GM19324 (cell line): ENCODE results near the gene CCDC51.
"Not testable (repeated sequence)": the region's sequence is repeated elsewhere in the genome, so short reads cannot be mapped to it uniquely, and the experiment has no call there.

Source experiments
- ATAC-seq: cut with Tn5 transposase; IDR thresholded peaks from one replicate; pipeline ENCODE4 v1.9.1; 2021; ENCODE audit warnings: mild to moderate bottlenecking, moderate library complexity; ENCODE audit not compliant: unreplicated experiment, low FRiP score

CCDC51 gene

GRCh38 chr3:48409291-48410201 lies 30.4 kb downstream of the CCDC51 start:
- ATAC-seq, result no peak

DNA sequence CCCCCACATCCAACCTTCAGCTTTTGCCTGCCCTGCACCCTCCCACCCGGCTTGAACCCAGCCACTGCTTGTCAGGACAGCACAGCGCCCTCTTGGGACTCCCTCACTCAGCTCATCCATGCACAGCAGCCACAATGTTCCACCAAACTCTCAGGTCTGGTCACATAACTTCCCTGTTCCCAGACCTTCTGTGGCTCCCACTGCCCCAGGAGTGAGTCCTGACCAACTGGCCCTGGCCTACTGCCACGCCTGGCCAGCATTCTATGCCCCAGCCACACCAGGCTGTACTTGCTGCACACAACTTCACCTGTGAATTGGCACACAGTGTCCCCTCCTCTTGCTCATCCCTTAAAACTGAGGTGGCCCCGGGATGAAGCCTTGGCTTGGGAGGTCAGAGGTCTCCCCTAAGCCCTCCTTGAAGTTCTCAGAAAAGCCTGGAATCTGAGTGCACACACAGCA lies 31.1 kb downstream of the CCDC51 start:
- no peak for ATAC-seq

- no peak for ATAC-seq
These were observed 32.3 kb downstream of the CCDC51 start for GRCh38 chr3:48407542-48408099.

- no peak for ATAC-seq
These were observed 33.2 kb downstream of the CCDC51 start for GRCh38 chr3:48406443-48407431.

DNA sequence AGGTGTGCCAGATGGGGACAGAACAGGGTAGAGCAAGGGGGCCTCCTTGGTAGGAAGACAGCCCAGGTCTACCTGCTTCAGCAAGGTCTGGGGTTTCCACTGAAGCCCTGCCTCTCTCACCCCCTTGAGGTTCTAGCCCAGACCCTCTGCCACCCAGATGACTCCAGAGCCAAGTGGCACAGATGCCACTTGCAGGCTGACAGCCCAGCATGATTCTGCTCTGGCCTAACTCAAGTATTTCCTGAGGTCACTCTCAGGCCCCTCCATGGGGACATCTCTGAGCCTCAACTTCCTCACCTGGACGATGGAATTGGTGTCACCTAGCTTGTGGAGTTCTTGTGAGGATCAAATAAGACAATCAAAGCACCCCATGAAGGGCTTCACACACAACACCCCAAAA lies 33.9 kb downstream of the CCDC51 start:
- no peak for ATAC-seq

GRCh38 chr3:48405343-48405881 lies 34.5 kb downstream of the CCDC51 start:
- ATAC-seq, result no peak

DNA sequence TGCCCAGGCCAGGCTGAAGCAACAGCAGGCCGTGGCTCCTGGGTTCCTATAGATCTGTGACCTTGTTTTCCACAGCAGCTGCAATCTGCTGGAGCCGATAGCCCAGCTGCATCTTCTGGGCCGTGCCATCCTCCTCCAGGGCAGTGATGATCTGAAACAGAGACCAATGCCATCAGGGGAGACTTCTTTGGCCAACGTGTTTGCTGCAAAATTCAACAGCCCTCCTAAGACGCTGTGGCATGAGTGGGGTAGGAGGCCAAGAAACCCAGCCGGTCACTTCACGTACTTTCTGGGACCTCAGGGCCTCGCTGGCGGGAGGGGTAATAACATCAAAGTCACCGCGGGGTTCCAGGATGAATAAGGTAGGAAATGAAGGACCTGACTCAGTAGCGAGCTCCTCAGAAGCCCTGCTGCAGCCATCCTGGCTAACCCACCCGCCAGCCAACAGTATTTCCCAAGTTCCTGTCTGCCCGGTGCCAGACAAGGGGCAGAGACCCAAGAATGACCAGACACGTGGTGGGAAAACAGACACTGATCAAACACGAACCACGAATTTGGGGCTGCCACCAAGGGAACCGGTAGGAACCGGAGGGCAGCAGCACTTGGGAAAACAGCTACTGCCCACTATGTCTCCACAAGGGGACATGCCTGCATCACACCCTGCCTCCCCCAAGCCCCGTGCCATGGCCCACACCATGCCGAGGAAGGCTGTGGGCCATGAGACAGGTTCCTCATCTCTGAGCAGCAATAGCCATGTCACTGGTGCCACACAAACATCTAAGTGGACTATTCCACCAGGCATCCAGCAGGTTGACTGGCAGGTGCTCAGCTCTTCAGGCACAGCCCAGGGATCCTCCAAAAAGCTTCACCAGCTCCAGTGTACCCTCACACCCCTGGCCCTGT lies 35.2 kb downstream of the CCDC51 start:
- no peak for ATAC-seq

DNA sequence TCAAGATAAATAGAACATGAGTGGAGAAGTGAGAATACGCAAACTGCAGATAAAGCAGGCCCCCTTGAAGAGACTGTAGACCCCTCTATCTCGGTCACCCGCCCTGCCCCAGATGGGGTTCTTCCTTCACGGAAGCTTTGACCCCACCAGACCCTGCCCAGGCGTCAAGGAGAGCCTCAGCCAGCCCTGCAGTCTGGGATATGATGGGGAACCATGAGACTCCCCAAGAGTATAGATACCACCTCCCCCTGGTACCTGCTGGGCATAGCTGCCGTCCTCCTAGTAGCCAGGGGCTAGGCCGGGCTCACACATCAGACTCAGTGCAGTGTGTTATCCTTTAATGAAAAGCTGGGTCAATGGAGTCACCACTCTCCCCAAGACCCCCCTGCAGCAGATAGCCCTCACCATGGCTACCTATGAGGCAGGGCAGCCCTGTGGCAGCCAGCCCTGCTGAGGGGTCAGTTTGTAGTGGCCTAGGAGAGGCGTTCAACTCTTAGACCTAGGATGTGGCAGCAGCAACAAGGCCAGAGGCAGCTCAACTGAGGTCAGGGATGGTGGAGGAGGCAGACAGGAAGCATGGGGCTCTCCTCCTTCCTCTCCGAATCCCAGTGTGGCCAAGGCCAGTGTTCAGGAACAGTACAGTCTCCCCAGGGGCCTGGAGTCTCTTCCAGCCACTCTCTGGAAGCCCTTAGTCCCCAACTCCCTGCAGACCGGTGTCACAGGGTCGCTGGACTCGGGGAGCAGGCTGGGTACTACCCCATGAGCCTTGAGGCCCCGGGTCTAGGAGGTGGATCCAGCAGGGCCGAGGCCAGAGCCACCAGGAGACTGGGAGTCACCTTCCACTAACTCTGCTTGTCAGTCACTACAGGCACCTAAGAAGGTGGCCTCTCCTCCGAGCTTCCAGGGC lies 36.1 kb downstream of the CCDC51 start:
- ATAC-seq, result no peak

GRCh38 chr3:48402907-48403306 lies 37.0 kb downstream of the CCDC51 start:
- ATAC-seq, result no peak

GRCh38 chr3:48402281-48402732 lies 37.6 kb downstream of the CCDC51 start:
- ATAC-seq, result no peak

DNA sequence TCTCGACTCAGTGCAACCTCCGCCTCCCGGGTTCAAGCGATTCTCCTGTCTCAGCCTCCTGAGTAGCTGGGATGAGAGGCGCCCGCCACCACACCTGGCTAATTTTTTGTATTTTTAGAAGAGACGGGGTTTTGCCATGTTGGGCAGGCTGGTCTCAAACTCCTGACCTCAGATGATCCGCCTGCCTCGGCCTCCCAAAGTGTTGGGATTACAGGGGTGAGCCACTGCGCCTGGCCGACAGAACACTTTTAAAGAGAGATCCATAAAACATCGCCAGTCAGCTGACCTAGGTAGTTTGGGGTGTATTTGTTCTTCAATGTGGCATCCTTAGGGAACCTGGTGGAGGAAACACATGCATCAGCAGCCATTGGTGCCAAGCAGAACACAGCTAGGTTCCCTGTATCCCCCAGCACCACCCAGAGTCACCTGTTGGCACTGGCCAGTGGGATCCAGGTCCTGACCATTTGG lies 38.5 kb downstream of the CCDC51 start:
- not testable (repeated sequence) for ATAC-seq

GRCh38 chr3:48400824-48401433 lies 39.0 kb downstream of the CCDC51 start:
- ATAC-seq, result no peak

GRCh38 chr3:48399387-48400172 lies 40.3 kb downstream of the CCDC51 start:
- no peak for ATAC-seq

DNA sequence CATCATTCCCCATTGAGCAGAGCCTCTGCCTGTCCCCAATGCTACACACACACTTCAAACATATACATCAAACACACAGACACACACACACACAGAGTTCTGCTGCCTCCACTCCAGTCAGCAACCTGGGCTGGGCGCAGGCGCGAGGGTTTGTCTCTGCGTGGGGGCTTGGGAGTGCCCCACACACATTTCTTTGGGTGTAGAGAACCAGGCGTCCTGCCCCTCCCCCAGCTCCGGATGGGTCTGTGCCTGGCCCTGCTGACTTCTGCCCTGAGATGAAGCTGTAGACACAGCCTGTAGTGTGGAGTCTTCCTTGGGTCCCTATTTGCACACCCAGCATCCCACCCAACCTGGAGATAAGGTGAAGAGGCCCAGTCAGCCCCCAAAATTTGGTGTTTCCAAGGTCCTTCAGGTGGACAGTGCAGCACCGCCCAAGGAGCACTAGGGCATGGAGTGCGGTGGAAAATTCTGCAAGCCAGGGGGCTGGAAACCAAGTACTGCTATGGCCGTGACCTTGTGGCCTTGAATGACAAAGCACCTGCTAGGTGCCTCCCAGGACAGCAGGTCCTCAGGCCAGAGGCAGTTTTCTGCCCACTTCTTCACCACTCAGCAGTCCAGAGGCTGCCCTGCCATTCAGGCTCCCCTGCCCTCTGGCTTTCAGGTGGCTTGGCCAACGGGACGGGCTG lies 41.1 kb downstream of the CCDC51 start:
- ATAC-seq, result no peak

- no peak for ATAC-seq
These were observed 41.9 kb downstream of the CCDC51 start for GRCh38 chr3:48397767-48398681.
